Measurements from ENCODE around the gene SLC25A13. TPM values are rescaled to one million over a fixed set of nuclear protein-coding genes. Genes with fewer than 3 reads are reported as not detected.

SLC25A13 gene
- total and polyA plus RNA-seq, 2 of the 8 experiments (the other 6 are each of a cell fraction or from before 2014, with no cell fraction given), result 30.8 to 85.4 TPM

DNA sequence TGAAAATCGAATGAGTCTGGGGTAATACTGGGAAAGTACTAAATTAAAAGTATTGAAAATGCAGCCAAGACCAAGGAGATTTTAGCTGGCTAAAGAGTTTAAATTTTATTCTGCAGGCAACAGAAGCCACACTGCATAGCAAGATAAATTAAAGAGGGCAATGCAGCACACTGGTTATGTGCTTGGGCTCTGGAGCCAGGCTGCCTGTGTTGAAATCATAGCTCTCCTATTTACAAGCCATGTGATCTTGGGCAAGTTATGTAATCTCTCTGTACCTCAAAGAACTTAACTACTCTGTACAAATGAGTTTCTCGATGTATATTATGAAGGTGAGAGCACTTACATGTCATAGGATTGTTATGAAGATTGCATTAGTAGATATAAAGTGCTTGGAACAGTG lies 9.9 kb downstream of the SLC25A13 start:
- peaks cover 0 to 21% (median 8%) of the 10 kb centered on the region in 4 experiments; a peak in 5 of 7 replicates for H3K4me1 ChIP-seq (replicated peaks in 1 of 4; ENCODE audit: control insufficient read depth in 3 of 4, insufficient read depth in 4 of 4, low read length in 3 of 4)
- TF ChIP-seq EGR1 (IDR thresholded peaks at IDR 0.05; ENCODE audit: borderline replicate concordance, low read depth, low read length) (no peak), GABPA (IDR thresholded peaks at IDR 0.05; ENCODE audit: borderline replicate concordance, insufficient read depth, low read length) (no peak), CHD2 (IDR thresholded peaks at IDR 0.05; ENCODE audit: low read length) (no peak), TAF1 (IDR thresholded peaks at IDR 0.05; ENCODE audit: low read depth, low read length) (no peak), SP1 (IDR thresholded peaks at IDR 0.05; ENCODE audit: low read depth, low read length) (no peak), CREB1 (IDR thresholded peaks at IDR 0.05) (no peak), YY1 (IDR thresholded peaks at IDR 0.05; ENCODE audit: low read depth, low read length) (no peak), RXRA (IDR thresholded peaks at IDR 0.05; ENCODE audit: insufficient read depth, low read depth, low read length) (no peak), KDM5A (IDR thresholded peaks at IDR 0.05; ENCODE audit: low read length) (no peak), TAF7 (optimal IDR thresholded peaks at IDR 0.05; ENCODE audit: borderline replicate concordance, low read depth, low read length) (no peak)
- TF ChIP-seq, protein P1, sequence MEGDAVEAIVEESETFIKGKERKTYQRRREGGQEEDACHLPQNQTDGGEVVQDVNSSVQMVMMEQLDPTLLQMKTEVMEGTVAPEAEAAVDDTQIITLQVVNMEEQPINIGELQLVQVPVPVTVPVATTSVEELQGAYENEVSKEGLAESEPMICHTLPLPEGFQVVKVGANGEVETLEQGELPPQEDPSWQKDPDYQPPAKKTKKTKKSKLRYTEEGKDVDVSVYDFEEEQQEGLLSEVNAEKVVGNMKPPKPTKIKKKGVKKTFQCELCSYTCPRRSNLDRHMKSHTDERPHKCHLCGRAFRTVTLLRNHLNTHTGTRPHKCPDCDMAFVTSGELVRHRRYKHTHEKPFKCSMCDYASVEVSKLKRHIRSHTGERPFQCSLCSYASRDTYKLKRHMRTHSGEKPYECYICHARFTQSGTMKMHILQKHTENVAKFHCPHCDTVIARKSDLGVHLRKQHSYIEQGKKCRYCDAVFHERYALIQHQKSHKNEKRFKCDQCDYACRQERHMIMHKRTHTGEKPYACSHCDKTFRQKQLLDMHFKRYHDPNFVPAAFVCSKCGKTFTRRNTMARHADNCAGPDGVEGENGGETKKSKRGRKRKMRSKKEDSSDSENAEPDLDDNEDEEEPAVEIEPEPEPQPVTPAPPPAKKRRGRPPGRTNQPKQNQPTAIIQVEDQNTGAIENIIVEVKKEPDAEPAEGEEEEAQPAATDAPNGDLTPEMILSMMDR (IDR thresholded peaks at IDR 0.05; ENCODE audit: control extremely low read depth in 1 of 3, insufficient read depth in 1 of 3, low read depth in 1 of 3, low read length in 3 of 3), result no peak
- no peaks in the 10 kb centered on the region for H3K27me3 ChIP-seq (replicated peaks in 1 of 4; ENCODE audit: control insufficient read depth in 3 of 4, extremely low read depth in 1 of 4, insufficient read depth in 3 of 4, low read length in 3 of 4)
- no peak overlapping the region for H3K56ac ChIP-seq (replicated peaks; ENCODE audit: insufficient read length, low read depth, low read length)
- H3K79me1 ChIP-seq (ENCODE audit: low read depth, low read length), result peaks cover 13% of the 10 kb centered on the region; the same call in 1 of the 2 replicates
- CTCF ChIA-PET (ENCODE audit: partially characterized antibody), result interaction anchor here (0.9 kb wide), 1 partner anchor 324 kb away, joined by 3 read pairs; no protein-coding TSS in a partner anchor
- H3K4me3 ChIP-seq (ENCODE audit: extremely low read depth in 1 of 4, insufficient read depth in 2 of 4, low read depth in 3 of 4, low read length in 4 of 4), result no peak overlapping the region
- H3K23ac ChIP-seq (ENCODE audit: insufficient read length), result no peak overlapping the region
- no peaks in the 10 kb centered on the region for H3K9me3 ChIP-seq (ENCODE audit: insufficient read depth in 2 of 2, low read depth in 1 of 2, low read length in 1 of 2)
- 95% methylated on average over 2 of the region's 2 CpGs; no CpG with 5 or more reads in 1 of the 2 experiments for WGBS, 2 experiments (ENCODE audit: extremely low coverage in 1 of 2, insufficient coverage in 1 of 2, insufficient read length in 1 of 2, insufficient replicate concordance in 2 of 2, low coverage in 1 of 2, low lambda C conversion rate in 2 of 2, missing lambda C conversion rate in 1 of 2)
- H3K36me3 ChIP-seq (ENCODE audit: control insufficient read depth in 2 of 4, insufficient read depth in 4 of 4, low read length in 3 of 4), result 0 out of 8 replicates have a peak, but pooled peaks cover 0 to 2% (median 0%) of the 10 kb centered on the region in 4 experiments
- no peak overlapping the region for H2AK5ac ChIP-seq (ENCODE audit: low read depth, low read length)
- POLR2A ChIA-PET (ENCODE audit: partially characterized antibody), result interaction anchor here (1.3 to 2.4 kb wide), 2 partner anchors 8 to 10 kb away, joined by 4 to 12 read pairs; partner anchors contain the start of gene SLC25A13
- H2BK12ac ChIP-seq (ENCODE audit: low read depth, low read length), result no peak overlapping the region
- no peaks in the 10 kb centered on the region; the same call in 1 of the 2 replicates for H3K23me2 ChIP-seq (ENCODE audit: low read depth, low read length)
- no peak overlapping the region for H2BK120ac ChIP-seq (replicated peaks; ENCODE audit: low read depth, low read length)
- no peak overlapping the region for H4K91ac ChIP-seq (replicated peaks; ENCODE audit: insufficient read length, low read length)
- no peak overlapping the region for H3K9ac ChIP-seq (replicated peaks in 1 of 4; ENCODE audit: extremely low read depth in 1 of 4, low read depth in 3 of 4, low read length in 3 of 4)
- no peak overlapping the region for H2AFZ ChIP-seq (ENCODE audit: low read length)
- H2BK5ac ChIP-seq (ENCODE audit: low read depth, low read length), result no peak overlapping the region
- FAIRE-seq (no peak), DNase-seq (ENCODE audit: low read depth in 1 of 2, low spot score in 2 of 2) (no peak)
- H4K20me1 ChIP-seq (replicated peaks in 1 of 2; ENCODE audit: control insufficient read depth in 1 of 2, insufficient read depth in 2 of 2, low read length in 2 of 2), result peaks cover 3 to 19% of the 10 kb centered on the region in 2 experiments
- H3K4ac ChIP-seq (replicated peaks; ENCODE audit: insufficient read length, low read depth, low read length), result no peak overlapping the region
- H3K27ac ChIP-seq (ENCODE audit: low read depth, low read length), result no peak overlapping the region
- no peak overlapping the region for H2BK20ac ChIP-seq (ENCODE audit: low read length)
- H3K79me2 ChIP-seq (ENCODE audit: control insufficient read depth in 1 of 2, insufficient read depth in 2 of 2, low read length in 2 of 2), result peaks cover 7 to 84% of the 10 kb centered on the region in 2 experiments
- H3K14ac ChIP-seq (ENCODE audit: insufficient read length), result no peak overlapping the region
- no peak overlapping the region for H4K5ac ChIP-seq (ENCODE audit: insufficient read length, low read depth, low read length)
- no peak overlapping the region for H4K8ac ChIP-seq (ENCODE audit: extremely low read depth, insufficient read depth, low read length)
- no peak overlapping the region for H3K18ac ChIP-seq (ENCODE audit: extremely low read depth, low read length)
- no peak overlapping the region for H2BK15ac ChIP-seq (ENCODE audit: low read length)
- H3K4me2 ChIP-seq (ENCODE audit: insufficient read depth in 1 of 2, low read depth in 2 of 2, low read length in 2 of 2), result no peak overlapping the region

All from H1 (cell line).